Gastroesophageal sphincter (tissue), 3 donors: ENCODE results near the gene PTPRK.

Experiments
- POLR2A ChIP-seq, 2 donors: fragments of 450-650 bp; IDR thresholded peaks; one replicate each; pipeline ENCODE4 v1.6.1; 2017; ENCODE audit warnings: antibody characterized with exemption in 2 of 2, mild to moderate bottlenecking in 2 of 2, moderate library complexity in 1 of 2
- POLR2AphosphoS5 ChIP-seq: sonication (generic); formaldehyde crosslinking; IDR thresholded peaks from one replicate; pipeline ENCODE4 v1.6.1; 2017; ENCODE audit warnings: antibody characterized with exemption
- TF ChIP-seq, protein P1 (sequence below), 4 experiments: fragments of 200-600 bp in 2 of 4; fragments of 450-650 bp in 2 of 4; sonication (generic) in 1 of 4; IDR thresholded peaks; one replicate each; pipeline ENCODE4 v1.5.1; 2017 to 2019; ENCODE audit warnings: antibody characterized with exemption in 4 of 4, mild to moderate bottlenecking in 2 of 4, moderate library complexity in 2 of 4

DNA sequence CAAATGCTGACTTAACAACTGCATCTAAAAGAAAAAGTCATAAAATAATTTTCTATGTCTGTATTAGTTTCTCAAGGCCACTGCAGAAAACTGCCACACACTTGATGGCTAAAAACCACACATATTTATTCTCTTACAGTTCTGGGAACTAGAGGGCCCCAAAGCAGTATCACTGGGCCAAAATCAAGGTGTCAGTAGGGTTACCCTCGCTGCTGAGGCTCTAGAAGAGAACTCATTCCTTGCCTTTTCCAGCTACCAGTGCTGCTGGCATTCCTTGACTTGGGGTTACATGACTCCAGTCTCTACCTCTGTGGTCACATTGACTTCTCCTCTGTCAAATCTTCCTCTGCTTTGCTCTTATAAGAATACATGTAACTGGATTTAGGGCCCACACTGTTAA, 494.9 kb downstream of the PTPRK start:
- TF ChIP-seq, protein P1, sequence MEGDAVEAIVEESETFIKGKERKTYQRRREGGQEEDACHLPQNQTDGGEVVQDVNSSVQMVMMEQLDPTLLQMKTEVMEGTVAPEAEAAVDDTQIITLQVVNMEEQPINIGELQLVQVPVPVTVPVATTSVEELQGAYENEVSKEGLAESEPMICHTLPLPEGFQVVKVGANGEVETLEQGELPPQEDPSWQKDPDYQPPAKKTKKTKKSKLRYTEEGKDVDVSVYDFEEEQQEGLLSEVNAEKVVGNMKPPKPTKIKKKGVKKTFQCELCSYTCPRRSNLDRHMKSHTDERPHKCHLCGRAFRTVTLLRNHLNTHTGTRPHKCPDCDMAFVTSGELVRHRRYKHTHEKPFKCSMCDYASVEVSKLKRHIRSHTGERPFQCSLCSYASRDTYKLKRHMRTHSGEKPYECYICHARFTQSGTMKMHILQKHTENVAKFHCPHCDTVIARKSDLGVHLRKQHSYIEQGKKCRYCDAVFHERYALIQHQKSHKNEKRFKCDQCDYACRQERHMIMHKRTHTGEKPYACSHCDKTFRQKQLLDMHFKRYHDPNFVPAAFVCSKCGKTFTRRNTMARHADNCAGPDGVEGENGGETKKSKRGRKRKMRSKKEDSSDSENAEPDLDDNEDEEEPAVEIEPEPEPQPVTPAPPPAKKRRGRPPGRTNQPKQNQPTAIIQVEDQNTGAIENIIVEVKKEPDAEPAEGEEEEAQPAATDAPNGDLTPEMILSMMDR (IDR thresholded peaks at IDR 0.05): no peak
- TF ChIP-seq POLR2A (IDR thresholded peaks at IDR 0.05) (no peak), POLR2AphosphoS5 (no peak)
